DOHH2 (cell line): ENCODE data around the gene TTC39A.

Experiments used
- H3F3A ChIP-seq: fragments of 200-600 bp; sonication (generic), shearing (Covaris generic); 2 replicates; pipeline ENCODE4 v1.6.0; 2016; ENCODE audit warnings: antibody characterized with exemption, mild to moderate bottlenecking; ENCODE audit not compliant: control insufficient read depth, insufficient read depth
- H3K27ac ChIP-seq: fragments of 200-600 bp; sonication (generic); 2 replicates; pipeline ENCODE4 v1.5.1; 2014; ENCODE audit warnings: low read depth, mild to moderate bottlenecking, low read length, moderate library complexity
- H3K27me3 ChIP-seq: fragments of 200-600 bp; sonication (generic); 2 replicates; pipeline ENCODE4 v1.6.1; 2014; ENCODE audit warnings: mild to moderate bottlenecking, low read length, mixed read lengths; ENCODE audit not compliant: control insufficient read depth
- H3K36me3 ChIP-seq: fragments of 200-600 bp; sonication (generic); 2 replicates; pipeline ENCODE4 v1.6.1; 2014; ENCODE audit warnings: mild to moderate bottlenecking, low read length, moderate library complexity, mixed read lengths; ENCODE audit not compliant: control insufficient read depth
- H3K4me1 ChIP-seq: fragments of 200-600 bp; sonication (generic); 2 replicates; pipeline ENCODE4 v1.6.1; 2014; ENCODE audit warnings: mild to moderate bottlenecking, low read length, mixed read lengths; ENCODE audit not compliant: control insufficient read depth
- H3K4me2 ChIP-seq: fragments of 200-600 bp; sonication (generic); 2 replicates; pipeline ENCODE4 v1.6.0; 2014; ENCODE audit warnings: mild to moderate bottlenecking, low read length, moderate library complexity
- H3K4me3 ChIP-seq: fragments of 200-600 bp; sonication (generic); 2 replicates; pipeline ENCODE4 v1.5.1; 2014; ENCODE audit warnings: mild to moderate bottlenecking, low read length, mixed read lengths
- H3K79me2 ChIP-seq: fragments of 200-600 bp; sonication (generic); 2 replicates; pipeline ENCODE4 v1.6.1; 2014; ENCODE audit warnings: mild to moderate bottlenecking, low read length, mixed read lengths; ENCODE audit not compliant: control insufficient read depth
- H3K9me2 ChIP-seq: fragments of 200-600 bp; sonication (generic); replicated peaks from 2 replicates; pipeline ENCODE4 v1.6.1; 2014; ENCODE audit warnings: mild to moderate bottlenecking, low read length, mixed read lengths; ENCODE audit not compliant: control insufficient read depth
- H3K9me3 ChIP-seq: fragments of 200-600 bp; sonication (generic); 2 replicates; pipeline ENCODE4 v1.6.1; 2014; ENCODE audit warnings: antibody characterized with exemption, low read length, mixed read lengths; ENCODE audit not compliant: control insufficient read depth, insufficient read depth
- H4K20me1 ChIP-seq: fragments of 200-600 bp; sonication (generic); 2 replicates; pipeline ENCODE4 v1.6.0; 2014; ENCODE audit warnings: low read depth, mild to moderate bottlenecking, antibody characterized with exemption, low read length, moderate library complexity; ENCODE audit not compliant: control insufficient read depth, insufficient read depth
- EZH2phosphoT487 ChIP-seq: fragments of 200-600 bp; sonication (generic); IDR thresholded peaks from 2 replicates; pipeline ENCODE4 v1.6.1; 2017; ENCODE audit warnings: borderline replicate concordance, mild to moderate bottlenecking, antibody characterized with exemption, low read length, moderate library complexity, mixed read lengths
- TF ChIP-seq, protein P1 (sequence below): fragments of 200-600 bp; sonication (generic); IDR thresholded peaks from one replicate; pipeline ENCODE4 v1.5.1; 2014; ENCODE audit warnings: antibody characterized with exemption, mild to moderate bottlenecking, low read depth, low read length; ENCODE audit not compliant: poor library complexity, severe bottlenecking

TTC39A gene

DNA sequence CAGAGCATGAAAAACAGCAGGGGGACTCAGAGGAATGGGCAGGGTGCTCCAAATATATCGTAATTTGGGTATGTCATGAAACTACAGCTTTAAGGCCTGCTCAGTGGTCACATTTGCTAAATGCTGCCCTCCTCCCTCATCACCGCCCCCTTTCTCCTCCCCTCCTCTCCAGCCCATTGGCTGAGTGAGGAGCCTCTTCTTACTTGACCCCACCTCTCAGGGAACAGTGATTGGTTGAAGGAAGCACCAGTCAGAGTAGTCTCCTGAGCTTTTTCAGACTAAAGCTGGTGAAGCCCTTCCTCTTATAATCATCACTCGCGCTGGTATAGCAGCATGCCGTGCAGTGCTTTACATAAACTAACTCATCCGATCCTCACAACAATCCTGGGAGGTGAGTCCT, 10.0 kb upstream of the TTC39A start:
- H3K27ac ChIP-seq: no peak overlapping the region
- no peak overlapping the region for H3K4me3 ChIP-seq

DNA sequence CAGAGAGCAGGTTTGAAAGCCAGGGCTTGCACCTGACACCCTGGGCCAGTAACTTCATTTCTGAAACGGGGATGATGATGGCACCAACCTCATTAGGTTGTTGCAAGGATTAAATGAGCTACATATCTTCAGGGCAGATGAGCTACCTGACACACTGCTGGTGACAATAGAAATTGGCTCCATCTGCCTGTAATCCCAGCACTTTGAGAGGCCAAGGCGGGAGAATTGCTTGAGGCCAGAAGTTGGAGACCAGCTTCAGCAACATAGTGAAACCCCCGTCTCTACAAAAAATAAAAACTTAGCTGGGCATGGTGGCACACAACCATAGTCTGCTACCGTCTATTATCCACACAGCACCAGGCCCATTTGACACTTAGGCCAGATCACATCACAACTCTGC, 6.3 kb upstream of the TTC39A start:
- TF ChIP-seq, protein P1, sequence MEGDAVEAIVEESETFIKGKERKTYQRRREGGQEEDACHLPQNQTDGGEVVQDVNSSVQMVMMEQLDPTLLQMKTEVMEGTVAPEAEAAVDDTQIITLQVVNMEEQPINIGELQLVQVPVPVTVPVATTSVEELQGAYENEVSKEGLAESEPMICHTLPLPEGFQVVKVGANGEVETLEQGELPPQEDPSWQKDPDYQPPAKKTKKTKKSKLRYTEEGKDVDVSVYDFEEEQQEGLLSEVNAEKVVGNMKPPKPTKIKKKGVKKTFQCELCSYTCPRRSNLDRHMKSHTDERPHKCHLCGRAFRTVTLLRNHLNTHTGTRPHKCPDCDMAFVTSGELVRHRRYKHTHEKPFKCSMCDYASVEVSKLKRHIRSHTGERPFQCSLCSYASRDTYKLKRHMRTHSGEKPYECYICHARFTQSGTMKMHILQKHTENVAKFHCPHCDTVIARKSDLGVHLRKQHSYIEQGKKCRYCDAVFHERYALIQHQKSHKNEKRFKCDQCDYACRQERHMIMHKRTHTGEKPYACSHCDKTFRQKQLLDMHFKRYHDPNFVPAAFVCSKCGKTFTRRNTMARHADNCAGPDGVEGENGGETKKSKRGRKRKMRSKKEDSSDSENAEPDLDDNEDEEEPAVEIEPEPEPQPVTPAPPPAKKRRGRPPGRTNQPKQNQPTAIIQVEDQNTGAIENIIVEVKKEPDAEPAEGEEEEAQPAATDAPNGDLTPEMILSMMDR: no peak
- no peak for TF ChIP-seq EZH2phosphoT487
- Histone ChIP-seq H3K9me2 (no peaks in the 10 kb centered on the region), H3K9me3 (no peaks in the 10 kb centered on the region)

More for the DNA sequence above, 10.0 kb upstream of the TTC39A start:
- H3K79me2 ChIP-seq: no peaks in the 10 kb centered on the region
- H3F3A ChIP-seq: no peaks in the 10 kb centered on the region
- H3K9me3 ChIP-seq: no peaks in the 10 kb centered on the region
- H3K4me1 ChIP-seq: 0 out of 2 replicates have a peak, but pooled peaks cover 5% of the 10 kb centered on the region
- peaks cover 29% of the 10 kb centered on the region for H3K27me3 ChIP-seq
- no peak overlapping the region for H3K4me2 ChIP-seq
- H4K20me1 ChIP-seq: no peaks in the 10 kb centered on the region
- TF ChIP-seq EZH2phosphoT487: no peak
- TF ChIP-seq, protein P1: no peak
- H3K9me2 ChIP-seq: no peaks in the 10 kb centered on the region
- no peaks in the 10 kb centered on the region for H3K36me3 ChIP-seq

GRCh38 chr1:51336004-51336403, 5.6 kb upstream of the TTC39A start:
- Histone ChIP-seq H3K36me3 (no peaks in the 10 kb centered on the region), H3K27ac (no peak overlapping the region), H3F3A (no peaks in the 10 kb centered on the region), H3K4me2 (no peak overlapping the region), H3K79me2 (no peaks in the 10 kb centered on the region), H3K9me3 (no peaks in the 10 kb centered on the region), H4K20me1 (no peaks in the 10 kb centered on the region), H3K27me3 (peaks cover 11% of the 10 kb centered on the region), H3K9me2 (no peaks in the 10 kb centered on the region), H3K4me1 (no peaks in the 10 kb centered on the region), H3K4me3 (no peak overlapping the region)
- TF ChIP-seq, protein P1: no peak
- TF ChIP-seq EZH2phosphoT487: no peak

More for the DNA sequence above, 6.3 kb upstream of the TTC39A start:
- 0 out of 2 replicates have a peak, but pooled peaks cover 1% of the 10 kb centered on the region for H3K4me1 ChIP-seq
- no peak overlapping the region for H3K27ac ChIP-seq
- H3K27me3 ChIP-seq: peaks cover 4% of the 10 kb centered on the region; the same call in 1 of the 2 replicates
- H4K20me1 ChIP-seq: no peaks in the 10 kb centered on the region
- no peak overlapping the region for H3K4me3 ChIP-seq
- no peaks in the 10 kb centered on the region for H3K36me3 ChIP-seq
- no peak overlapping the region for H3K4me2 ChIP-seq
- H3F3A ChIP-seq: no peaks in the 10 kb centered on the region
- no peaks in the 10 kb centered on the region for H3K79me2 ChIP-seq
